Activated T-cell treated with anti-CD3 and anti-CD28 coated beads for 1 hour (primary cell): ENCODE measurements around the gene RBMY1E.
"Not testable (repeated sequence)": the region's sequence is repeated elsewhere in the genome, so short reads cannot be mapped to it uniquely, and the experiment has no call there.

Source experiments
- DNase-seq: peaks from one replicate; pipeline ENCODE4 v3.0.0-alpha.2; 2020; ENCODE audit warnings: low read depth

The RBMY1E gene

DNA sequence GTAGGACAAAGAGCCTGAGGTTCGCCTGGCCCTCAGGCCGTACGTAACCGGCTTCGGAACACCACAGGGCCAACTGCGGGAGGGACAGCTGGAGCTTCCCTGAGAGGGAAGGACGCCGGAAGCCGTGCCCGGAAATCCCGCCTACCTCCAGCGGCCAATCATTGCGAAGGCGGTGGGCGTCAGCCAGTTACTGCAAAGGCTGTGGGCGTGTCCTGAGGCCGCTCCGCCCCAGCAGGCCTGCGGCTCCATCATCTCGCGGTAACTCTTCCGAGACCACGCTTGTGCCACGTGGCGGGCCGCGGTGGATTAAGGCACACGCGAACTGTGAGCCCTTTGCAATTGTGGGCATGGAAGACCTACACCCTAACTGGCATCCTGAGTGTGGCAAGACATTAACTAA, at the start of gene RBMY1E:
Gene RBMY1E (minus strand): TSS at position 101 of the 400 bp plus-strand sequence. CDS start 1,978 bp downstream, outside the sequence.
- not testable (repeated sequence) for DNase-seq

DNA sequence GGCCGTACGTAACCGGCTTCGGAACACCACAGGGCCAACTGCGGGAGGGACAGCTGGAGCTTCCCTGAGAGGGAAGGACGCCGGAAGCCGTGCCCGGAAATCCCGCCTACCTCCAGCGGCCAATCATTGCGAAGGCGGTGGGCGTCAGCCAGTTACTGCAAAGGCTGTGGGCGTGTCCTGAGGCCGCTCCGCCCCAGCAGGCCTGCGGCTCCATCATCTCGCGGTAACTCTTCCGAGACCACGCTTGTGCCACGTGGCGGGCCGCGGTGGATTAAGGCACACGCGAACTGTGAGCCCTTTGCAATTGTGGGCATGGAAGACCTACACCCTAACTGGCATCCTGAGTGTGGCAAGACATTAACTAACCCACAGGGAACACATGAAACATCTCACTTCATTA, 23.4 kb downstream of the RBMY1E start, which contains the start of gene RBMY1D:
Gene RBMY1D (minus strand): TSS at position 101 of the 400 bp plus-strand sequence. CDS start 2,013 bp downstream, outside the sequence.
- not testable (repeated sequence) for DNase-seq

DNA sequence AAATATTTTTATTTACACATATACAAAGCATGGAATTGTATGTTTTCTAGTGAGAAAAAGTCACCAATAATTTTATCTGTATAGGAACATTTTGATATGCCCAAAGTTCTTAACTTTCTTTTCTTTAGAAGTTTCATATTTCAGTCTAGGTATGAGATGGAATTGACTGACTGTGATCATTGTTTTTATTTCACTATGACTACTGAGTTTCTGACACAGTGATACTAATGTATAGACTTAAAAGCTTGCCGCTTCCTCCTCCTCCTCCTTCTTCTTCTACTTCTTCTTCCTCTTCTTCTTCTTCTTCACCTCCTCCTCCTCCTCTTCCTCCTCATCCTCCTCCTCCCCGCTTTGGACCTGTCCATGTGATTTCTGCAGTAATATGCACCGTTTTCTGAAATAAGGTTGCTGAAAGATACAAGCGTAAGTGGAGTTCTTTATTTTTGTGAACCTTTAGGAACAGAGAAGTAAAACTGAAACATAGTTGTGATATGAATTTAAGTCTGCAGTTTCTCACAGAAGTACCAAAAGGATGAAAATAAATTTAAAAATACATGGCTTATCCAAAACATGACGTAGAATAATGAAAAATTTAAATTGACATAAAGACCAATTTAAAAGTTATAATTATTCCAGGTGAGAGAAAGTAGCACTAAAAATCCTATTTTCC, 48.3 kb downstream of the RBMY1E start:
- not testable (repeated sequence) for DNase-seq
